Erythroblast (primary cell): ENCODE data around the gene MORN3.
A peak's percentile ranks its signal among the peaks of the same experiment; 100 is the strongest.
"Not testable (repeated sequence)": the region's sequence is repeated elsewhere in the genome, so short reads cannot be mapped to it uniquely, and the experiment has no call there.

ENCODE experiments used
- DNase-seq, 2 experiments: peaks; one replicate each; lab custom pipeline; 2025; lab: John Stamatoyannopoulos, UW
- GATA1 ChIP-seq: IDR thresholded peaks from 2 replicates; pipeline ENCODE4 v1.6.1; 2011; ENCODE audit warnings: low read depth, mild to moderate bottlenecking, control low read depth, low read length, moderate library complexity
- POLR2A ChIP-seq: IDR thresholded peaks from 2 replicates; pipeline ENCODE4 v1.6.1; 2011; ENCODE audit warnings: mild to moderate bottlenecking, low read length

MORN3 gene

GRCh38 chr12:121673013-121673511, 3.6 kb upstream of the MORN3 start:
- DNase-seq, result no peak
- TF ChIP-seq POLR2A (no peak), GATA1 (no peak)

DNA sequence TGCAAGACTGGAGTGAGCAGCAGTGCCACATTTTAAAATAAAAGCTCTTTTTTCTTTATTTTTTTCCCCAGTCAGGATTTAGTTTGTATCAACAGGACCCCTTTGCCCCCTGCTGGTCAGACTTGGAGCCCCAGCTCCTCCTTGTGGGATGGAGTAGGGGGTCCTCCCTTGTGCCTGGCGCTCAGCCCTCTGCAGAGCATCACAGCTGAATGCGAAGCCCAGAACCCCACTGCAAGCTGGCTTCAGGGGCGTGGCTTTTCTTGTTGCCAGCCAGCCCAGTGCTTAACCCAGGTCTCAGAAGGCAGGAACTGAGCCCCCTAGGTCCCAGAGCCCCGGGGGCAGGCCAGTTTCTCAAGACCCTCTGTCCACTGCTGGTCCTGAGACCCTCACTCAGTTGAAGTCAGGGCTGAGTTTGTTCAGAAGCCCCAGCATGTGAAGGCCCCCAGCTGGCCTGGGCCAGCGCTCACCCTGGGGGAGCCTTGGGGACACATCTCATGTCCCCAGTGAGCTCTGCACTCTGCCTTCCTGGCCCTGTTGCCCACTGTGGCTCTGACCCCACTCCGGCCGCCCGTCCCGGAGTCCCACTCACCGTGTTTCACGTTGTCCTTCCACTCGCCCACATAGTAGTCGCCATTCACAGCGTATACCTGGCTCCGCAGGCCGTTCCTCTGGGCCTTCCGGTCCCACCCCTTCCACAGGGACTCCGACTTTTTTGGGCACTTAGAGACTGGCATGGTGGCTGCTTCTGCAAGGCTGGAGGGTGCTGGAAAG, 519 bp downstream of the MORN3 start:
- DNase-seq, result peak; percentile 51 to 62
- TF ChIP-seq POLR2A (no peak), GATA1 (no peak)

- not testable (repeated sequence) for DNase-seq
Measured at GRCh38 chr12:121666829-121667228, 2.6 kb downstream of the MORN3 start.

- TF ChIP-seq GATA1 (no peak), POLR2A (no peak)
- no peak for DNase-seq
Measured at GRCh38 chr12:121663610-121663929, 5.9 kb downstream of the MORN3 start.

DNA sequence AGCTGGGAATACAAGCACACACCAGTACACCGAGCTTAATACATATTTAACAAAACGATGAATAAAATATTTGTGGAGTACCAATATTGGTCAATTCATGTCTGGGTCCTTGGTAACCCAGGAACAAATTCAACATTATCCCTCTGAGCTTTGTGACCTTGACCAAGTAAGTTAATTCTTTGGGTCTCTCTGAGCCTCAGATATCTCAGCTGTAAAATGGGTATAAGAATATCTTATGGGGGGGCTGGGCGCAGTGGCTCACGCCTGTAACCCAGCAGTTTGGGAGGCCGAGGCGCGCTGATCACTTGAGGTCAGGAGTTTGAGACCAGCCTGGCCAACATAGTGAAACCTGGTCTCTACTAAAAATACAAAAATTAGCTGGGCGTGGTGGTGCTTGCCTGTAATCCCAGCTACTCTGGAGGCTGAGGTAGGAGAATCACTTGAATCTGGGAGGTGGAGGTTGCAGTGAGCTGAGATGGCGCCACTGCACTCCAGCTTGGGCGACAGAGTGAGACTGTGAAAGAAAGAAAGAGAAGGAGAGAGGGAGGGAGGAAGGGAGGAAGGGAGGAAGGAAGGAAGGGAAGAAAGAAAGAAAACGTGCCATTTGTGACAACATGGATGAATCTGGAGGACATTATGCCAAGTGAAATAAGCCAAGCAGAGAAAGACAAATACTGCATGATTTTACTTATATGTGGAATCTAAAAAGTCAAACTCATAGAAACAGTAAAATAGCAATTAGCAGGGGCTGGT, 7.9 kb downstream of the MORN3 start:
- not testable (repeated sequence) for DNase-seq

- no peak for TF ChIP-seq POLR2A
- no peak for TF ChIP-seq GATA1
- peak; percentile 22 to 23 for DNase-seq
Measured at GRCh38 chr12:121657305-121658008, 12.0 kb downstream of the MORN3 start.

DNA sequence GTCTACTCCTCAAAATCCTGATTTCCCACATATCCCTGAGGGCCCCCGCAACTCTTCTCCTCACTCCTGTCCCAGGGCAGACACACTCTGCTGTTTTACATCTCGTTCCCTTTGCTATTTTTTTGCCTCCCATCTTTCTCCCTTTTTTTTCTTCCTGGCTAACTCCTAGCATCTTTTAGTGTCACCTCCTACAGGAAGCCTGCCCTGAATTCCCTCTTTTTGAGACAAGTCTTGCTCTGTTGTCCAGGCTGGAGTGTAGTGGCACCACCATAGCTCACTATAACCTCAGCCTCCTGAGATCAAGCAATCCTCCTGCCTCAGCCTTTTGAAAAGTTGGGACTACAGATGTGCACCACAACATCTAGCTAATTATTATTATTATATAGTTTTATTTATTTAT, 13.3 kb downstream of the MORN3 start:
- no peak for DNase-seq
- TF ChIP-seq GATA1 (no peak), POLR2A (no peak)

GRCh38 chr12:121653999-121654398, 15.5 kb downstream of the MORN3 start:
- TF ChIP-seq POLR2A (no peak), GATA1 (no peak)
- DNase-seq, result peak; percentile 30 to 47

DNA sequence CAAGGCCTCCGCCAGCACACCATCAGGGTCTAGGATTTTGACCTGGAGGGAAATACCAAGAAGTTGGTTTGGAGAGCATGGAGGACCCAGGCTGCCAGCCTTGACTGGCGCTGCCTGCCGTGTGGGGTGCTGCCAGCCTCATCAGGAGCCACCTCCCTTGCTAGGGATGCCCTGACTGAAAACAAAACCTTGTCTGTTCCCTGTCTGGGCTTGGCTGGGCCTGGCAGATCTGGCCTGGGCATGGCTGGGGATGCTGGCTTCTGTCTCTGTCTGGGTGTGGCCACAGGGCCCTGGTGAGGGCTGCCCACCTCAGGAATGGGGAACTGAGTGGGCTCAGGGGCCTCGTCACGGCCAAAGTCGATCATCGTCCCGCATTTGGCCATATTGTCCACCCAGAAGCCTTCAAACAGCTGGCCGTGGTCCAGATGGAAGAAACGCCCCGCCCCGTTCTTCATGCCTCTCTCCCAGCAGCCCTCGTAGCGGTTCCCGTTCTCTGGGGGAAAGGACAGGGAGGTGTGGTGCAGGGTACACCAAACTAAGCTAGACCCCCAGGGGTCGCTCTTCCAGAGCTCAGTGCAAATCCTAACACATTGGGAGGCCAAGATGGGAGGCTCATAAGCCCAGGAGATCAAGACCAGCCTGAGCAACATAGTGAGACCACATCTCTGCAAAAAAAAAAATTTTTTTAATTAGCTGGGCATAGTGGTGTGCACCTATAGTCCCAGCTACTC, 16.5 kb downstream of the MORN3 start:
- TF ChIP-seq POLR2A (no peak), GATA1 (no peak)
- DNase-seq, result no peak

DNA sequence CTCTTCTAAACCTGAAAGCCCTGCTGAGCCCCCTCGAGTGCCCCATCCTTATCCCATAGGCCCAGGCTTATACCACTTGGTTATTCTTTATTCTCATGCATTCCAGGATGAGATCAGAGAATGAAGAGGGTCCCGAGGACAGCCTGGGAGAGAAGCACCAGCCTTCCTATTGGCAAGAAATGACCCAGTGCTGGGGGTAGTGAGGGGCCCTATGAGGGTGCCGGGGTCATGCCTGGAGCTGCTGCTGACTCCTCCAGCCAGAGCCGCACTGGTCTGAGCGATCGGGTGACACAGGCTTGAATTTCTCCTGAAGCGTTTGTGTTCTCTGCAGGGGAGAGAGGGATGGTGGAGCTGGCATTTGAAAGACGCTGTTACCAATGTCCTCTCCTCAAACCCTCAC, 18.1 kb downstream of the MORN3 start:
- TF ChIP-seq POLR2A (no peak), GATA1 (no peak)
- DNase-seq, result no peak

GRCh38 chr12:121649819-121650353, 19.6 kb downstream of the MORN3 start:
- no peak for TF ChIP-seq POLR2A
- TF ChIP-seq GATA1, result no peak
- DNase-seq, result peak; percentile 63 to 86

- TF ChIP-seq POLR2A, result no peak
- TF ChIP-seq GATA1, result no peak
- peak in 1 of 2 experiments; percentile 21 for DNase-seq
Measured at GRCh38 chr12:121649322-121649721, 20.1 kb downstream of the MORN3 start.

- TF ChIP-seq POLR2A, result no peak
- no peak for TF ChIP-seq GATA1
- no peak for DNase-seq
Measured at GRCh38 chr12:121648458-121649028, 20.9 kb downstream of the MORN3 start.
